ENCODE data around the gene DHX34.

Gene DHX34

DNA sequence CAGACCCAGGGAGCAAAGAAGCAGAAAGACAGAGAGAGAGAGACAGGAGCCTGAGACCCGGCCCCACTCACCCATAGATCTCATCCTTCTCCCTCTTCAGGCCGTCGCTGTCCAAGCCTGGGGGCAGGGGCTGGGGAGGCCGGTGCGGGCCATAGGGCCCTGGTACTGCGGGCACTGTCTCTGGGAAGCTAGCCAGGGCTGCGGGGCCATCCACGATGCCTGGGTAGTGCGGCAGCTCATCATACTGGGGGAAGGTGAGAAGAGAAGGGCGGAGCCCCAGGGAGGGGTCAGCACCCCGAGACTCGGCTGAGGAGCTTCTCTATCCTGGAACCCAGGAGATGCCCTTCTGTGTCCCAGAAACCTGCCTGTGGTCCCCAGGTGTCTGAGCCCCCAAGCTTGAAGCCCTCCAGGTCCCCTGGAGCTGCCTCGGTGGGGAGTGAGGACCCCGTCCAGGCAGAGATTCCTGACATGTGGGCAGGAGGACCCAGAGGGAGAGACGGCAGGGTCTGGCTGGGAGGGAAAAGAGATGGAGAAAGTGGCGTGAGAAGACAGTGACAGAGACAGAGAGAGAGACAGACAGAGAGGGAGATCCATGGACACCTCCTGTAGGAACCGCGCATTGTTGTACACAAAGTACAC lies 68.1 kb downstream of the DHX34 start:
- Histone ChIP-seq H3K9me3 (ENCODE audit: control insufficient read depth, low read depth, low read length) (no peaks in the 10 kb centered on the region), H3K4me3 (ENCODE audit: low read length) (peak overlapping the region; percentile 61), H3K36me3 (ENCODE audit: control insufficient read depth, low read depth, low read length) (no peaks in the 10 kb centered on the region), H3K27ac (ENCODE audit: low read length) (no peak overlapping the region), H3K9ac (ENCODE audit: low read length) (no peak overlapping the region), H3K4me1 (ENCODE audit: control insufficient read depth, low read depth, low read length) (peaks cover 19% of the 10 kb centered on the region), H3K27me3 (ENCODE audit: control insufficient read depth, insufficient read depth, low read length) (peaks cover 59% of the 10 kb centered on the region)

DNA sequence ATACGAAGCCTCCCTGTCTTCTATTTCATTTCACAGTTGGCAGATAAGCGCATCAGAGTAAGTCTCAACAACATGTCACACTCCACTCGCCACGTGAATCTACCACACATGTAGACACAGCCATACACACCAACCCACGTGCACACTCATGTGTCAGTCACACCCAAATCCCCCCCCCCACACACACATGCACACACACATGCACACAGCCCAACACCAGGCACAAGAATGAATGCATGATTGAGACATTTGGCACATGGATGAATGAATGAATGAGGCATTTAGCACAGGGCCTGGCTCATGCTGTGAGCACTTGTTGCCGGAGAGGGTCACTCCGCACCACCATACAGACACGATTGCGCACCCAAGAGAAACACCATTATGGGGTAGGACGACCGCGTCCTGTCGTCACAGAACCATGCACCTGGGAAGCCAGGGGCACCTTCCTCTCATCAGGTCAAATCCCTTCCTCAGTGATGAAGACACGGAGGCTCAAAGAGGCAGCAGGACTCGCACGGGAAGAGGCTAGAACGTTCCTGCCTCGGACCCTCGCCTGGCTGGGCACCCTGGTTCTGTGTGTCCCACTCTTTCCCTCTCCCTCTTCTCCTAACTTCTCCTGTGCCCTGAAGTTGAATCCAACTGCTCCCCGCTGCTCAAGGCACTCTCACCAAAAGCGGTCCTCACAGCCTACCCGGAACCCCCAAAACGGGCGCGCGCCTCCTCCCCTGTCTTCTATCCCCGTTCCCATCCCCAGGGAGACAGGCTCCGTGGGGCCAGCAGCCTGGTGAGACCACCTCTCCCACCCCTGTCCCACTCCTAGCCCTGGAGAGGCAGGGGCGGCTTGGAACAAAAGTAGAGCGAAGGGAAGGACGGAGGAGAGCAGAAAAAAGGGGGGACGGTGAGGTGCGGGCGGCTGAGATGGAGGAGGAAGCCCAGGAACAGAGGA lies 68.9 kb downstream of the DHX34 start:
- Histone ChIP-seq H3K27me3 (ENCODE audit: control insufficient read depth, insufficient read depth, low read length) (peaks cover 67% of the 10 kb centered on the region), H3K4me1 (ENCODE audit: control insufficient read depth, low read depth, low read length) (peaks cover 22% of the 10 kb centered on the region), H3K4me3 (ENCODE audit: low read length) (peak overlapping the region; percentile 61)

DNA sequence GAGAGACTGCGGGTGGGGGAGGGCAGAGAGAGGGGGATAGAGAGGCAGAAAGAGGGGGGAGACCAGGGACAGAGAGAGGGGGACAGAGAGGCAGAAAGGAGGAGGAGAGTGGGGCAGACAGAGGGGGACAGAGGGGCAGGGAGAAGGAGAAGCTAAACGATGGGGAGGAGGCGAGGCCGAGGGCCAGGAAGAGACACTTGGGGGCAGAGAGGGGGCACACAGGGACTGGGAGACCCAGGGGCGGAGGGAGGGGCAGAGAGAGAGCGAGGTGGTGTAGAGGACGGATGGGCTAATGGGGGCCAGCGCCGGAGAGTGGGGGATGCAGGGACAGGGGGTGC lies 69.5 kb downstream of the DHX34 start:
- peak overlapping the region; percentile 61 for H3K4me3 ChIP-seq (ENCODE audit: low read length)
- no peak overlapping the region for H3K27ac ChIP-seq (ENCODE audit: low read length)
- peaks cover 73% of the 10 kb centered on the region for H3K27me3 ChIP-seq (ENCODE audit: control insufficient read depth, insufficient read depth, low read length)
- peaks cover 22% of the 10 kb centered on the region for H3K4me1 ChIP-seq (ENCODE audit: control insufficient read depth, low read depth, low read length)
- H3K9ac ChIP-seq (ENCODE audit: low read length), result no peak overlapping the region
- no peaks in the 10 kb centered on the region for H3K9me3 ChIP-seq (ENCODE audit: control insufficient read depth, low read depth, low read length)
- H3K36me3 ChIP-seq (ENCODE audit: control insufficient read depth, low read depth, low read length), result no peaks in the 10 kb centered on the region

More for the DNA sequence above, 68.9 kb downstream of the DHX34 start:
- Histone ChIP-seq H3K36me3 (ENCODE audit: control insufficient read depth, low read depth, low read length) (no peaks in the 10 kb centered on the region), H3K9ac (ENCODE audit: low read length) (no peak overlapping the region), H3K9me3 (ENCODE audit: control insufficient read depth, low read depth, low read length) (no peaks in the 10 kb centered on the region), H3K27ac (ENCODE audit: low read length) (no peak overlapping the region)

DNA sequence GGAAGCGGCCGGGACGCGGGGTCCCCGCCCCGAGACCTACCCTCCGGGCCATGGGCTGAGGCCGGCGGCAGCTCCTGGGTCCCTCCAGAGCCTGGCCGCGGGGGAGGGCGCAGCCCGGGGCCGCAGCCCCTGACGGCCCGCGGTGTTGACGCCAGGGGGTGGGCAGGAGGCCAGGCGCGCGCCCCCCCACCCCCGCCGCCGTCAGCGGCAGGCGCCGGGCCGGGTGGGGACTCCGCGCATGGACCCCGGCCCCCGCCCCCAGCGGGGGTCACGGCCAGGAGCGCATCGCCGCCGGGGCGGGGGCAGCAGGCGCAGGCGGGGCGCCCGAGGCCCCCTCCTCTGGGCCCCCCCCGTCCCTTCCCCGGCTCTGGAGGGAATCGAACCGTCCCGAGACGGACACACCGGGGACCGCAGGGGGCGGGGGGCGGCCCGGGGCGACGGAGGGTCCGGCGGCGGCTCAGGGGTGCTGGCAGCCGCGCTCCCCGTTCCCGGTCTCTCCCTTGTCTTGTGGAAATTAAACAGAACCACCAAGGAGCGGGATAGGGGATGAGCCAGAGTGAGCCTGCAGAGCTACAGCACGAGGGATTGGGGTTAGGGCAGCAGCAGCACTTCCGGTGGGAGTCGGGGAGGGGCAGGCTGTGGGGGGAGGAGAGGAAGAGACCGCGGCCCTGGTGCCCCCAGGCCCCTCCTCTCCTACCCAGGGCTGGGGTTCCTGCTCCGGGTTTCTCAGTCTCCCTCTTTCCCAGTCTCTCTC lies 70.1 kb downstream of the DHX34 start, which contains the start of gene MEIS3:
TSS of gene MEIS3 (minus strand) at position 498 of the 754 bp plus-strand sequence. CDS start at position 52, 446 bp downstream.
- Histone ChIP-seq H3K27me3 (ENCODE audit: control insufficient read depth, insufficient read depth, low read length) (peaks cover 77% of the 10 kb centered on the region), H3K36me3 (ENCODE audit: control insufficient read depth, low read depth, low read length) (no peaks in the 10 kb centered on the region), H3K9me3 (ENCODE audit: control insufficient read depth, low read depth, low read length) (no peaks in the 10 kb centered on the region), H3K4me3 (ENCODE audit: low read length) (peak within 1 kb of the TSS; percentile 61), H3K9ac (ENCODE audit: low read length) (no peak within 1 kb of the TSS), H3K4me1 (ENCODE audit: control insufficient read depth, low read depth, low read length) (peaks cover 22% of the 10 kb centered on the region), H3K27ac (ENCODE audit: low read length) (no peak within 1 kb of the TSS)

DNA sequence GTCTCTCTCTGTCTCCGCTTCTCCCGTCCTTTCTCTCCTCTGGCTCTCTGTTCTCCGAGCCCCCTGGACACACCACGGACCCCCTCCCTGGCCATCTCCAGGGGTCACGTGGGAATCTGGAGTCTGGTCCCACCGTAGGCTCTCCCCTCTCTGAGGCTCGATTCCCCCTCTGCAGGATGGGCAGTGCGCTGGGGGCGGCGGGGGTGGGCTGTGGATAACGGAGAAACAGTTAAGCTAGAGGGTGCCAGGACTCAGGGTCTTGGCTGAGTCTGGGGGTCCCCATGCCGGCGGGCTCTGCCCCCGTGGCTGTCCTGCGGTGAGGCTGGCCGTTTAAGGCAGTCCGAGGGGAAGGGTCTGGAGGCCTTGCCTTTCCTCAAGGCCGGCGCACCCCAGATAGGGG lies 70.7 kb downstream of the DHX34 start:
- H3K9ac ChIP-seq (ENCODE audit: low read length), result no peak overlapping the region
- no peak overlapping the region for H3K27ac ChIP-seq (ENCODE audit: low read length)
- H3K4me1 ChIP-seq (ENCODE audit: control insufficient read depth, low read depth, low read length), result peaks cover 22% of the 10 kb centered on the region
- peaks cover 77% of the 10 kb centered on the region for H3K27me3 ChIP-seq (ENCODE audit: control insufficient read depth, insufficient read depth, low read length)
- H3K36me3 ChIP-seq (ENCODE audit: control insufficient read depth, low read depth, low read length), result no peaks in the 10 kb centered on the region
- no peaks in the 10 kb centered on the region for H3K9me3 ChIP-seq (ENCODE audit: control insufficient read depth, low read depth, low read length)
- H3K4me3 ChIP-seq (ENCODE audit: low read length), result peak overlapping the region; percentile 61

DNA sequence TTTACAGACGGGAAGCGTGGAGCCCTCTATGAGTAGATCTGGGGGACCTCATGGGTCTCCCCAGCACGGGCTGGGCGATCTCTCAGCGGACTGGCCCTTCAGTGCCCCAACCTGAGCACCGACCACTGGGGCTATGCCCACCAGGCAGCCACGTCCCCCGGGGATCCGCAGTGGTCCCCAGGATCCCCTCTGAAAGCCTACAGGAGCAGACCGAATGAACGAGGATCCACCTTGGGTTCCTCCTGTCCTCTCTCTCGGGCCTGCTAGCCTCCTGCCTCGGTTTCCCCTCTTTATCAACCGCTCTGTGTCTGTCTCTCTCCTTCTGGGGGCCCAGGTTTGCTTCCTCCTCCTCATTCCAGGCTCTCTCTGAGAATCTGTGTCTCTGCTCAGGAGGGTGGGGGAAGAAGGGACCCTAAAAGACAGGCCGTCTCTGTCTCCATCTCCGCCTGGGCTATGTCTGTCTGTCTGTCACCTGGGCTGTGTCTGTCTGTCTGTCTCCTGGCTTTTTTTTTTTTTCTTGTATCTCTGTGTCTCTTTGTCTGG lies 72.2 kb downstream of the DHX34 start:
- H3K9ac ChIP-seq (ENCODE audit: low read length), result no peak overlapping the region

DNA sequence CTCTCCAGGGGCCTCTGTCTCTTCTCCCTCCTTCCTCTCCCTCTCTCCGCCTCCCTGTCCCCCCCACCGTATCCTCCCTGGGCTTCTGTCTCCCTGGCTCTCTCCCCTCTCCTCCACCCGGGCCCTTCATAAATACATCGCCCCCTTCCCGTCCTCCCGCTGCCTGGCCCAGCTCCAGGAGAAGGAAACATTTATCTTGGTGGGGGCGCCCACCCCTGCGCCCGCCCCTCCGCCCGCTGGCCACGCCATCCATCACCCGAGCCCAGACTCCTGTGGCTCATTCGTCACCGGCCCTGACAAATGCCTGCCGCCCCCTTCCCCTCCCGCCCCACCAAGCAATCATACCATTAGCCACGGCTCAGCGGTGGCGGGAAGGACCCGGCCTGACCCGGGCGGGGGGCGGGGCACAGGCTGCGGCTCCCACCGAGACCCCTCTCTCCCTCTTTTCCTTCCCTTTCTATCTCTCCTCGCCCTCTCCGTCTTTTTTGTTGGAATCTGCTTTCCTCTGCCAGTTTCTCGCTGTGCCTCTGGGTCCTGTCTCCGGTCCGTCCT lies 72.8 kb downstream of the DHX34 start:
- Histone ChIP-seq H3K27ac (ENCODE audit: low read length) (no peak overlapping the region), H3K9ac (ENCODE audit: low read length) (no peak overlapping the region), H3K4me1 (ENCODE audit: control insufficient read depth, low read depth, low read length) (peaks cover 22% of the 10 kb centered on the region), H3K36me3 (ENCODE audit: control insufficient read depth, low read depth, low read length) (no peaks in the 10 kb centered on the region), H3K9me3 (ENCODE audit: control insufficient read depth, low read depth, low read length) (no peaks in the 10 kb centered on the region), H3K4me3 (ENCODE audit: low read length) (peak overlapping the region; percentile 61), H3K27me3 (ENCODE audit: control insufficient read depth, insufficient read depth, low read length) (peaks cover 72% of the 10 kb centered on the region)

More for the DNA sequence above, 72.2 kb downstream of the DHX34 start:
- no peaks in the 10 kb centered on the region for H3K36me3 ChIP-seq (ENCODE audit: control insufficient read depth, low read depth, low read length)
- H3K27me3 ChIP-seq (ENCODE audit: control insufficient read depth, insufficient read depth, low read length), result peaks cover 78% of the 10 kb centered on the region
- no peaks in the 10 kb centered on the region for H3K9me3 ChIP-seq (ENCODE audit: control insufficient read depth, low read depth, low read length)
- H3K4me1 ChIP-seq (ENCODE audit: control insufficient read depth, low read depth, low read length), result peaks cover 22% of the 10 kb centered on the region
- no peak overlapping the region for H3K27ac ChIP-seq (ENCODE audit: low read length)
- H3K4me3 ChIP-seq (ENCODE audit: low read length), result peak overlapping the region; percentile 61

DNA sequence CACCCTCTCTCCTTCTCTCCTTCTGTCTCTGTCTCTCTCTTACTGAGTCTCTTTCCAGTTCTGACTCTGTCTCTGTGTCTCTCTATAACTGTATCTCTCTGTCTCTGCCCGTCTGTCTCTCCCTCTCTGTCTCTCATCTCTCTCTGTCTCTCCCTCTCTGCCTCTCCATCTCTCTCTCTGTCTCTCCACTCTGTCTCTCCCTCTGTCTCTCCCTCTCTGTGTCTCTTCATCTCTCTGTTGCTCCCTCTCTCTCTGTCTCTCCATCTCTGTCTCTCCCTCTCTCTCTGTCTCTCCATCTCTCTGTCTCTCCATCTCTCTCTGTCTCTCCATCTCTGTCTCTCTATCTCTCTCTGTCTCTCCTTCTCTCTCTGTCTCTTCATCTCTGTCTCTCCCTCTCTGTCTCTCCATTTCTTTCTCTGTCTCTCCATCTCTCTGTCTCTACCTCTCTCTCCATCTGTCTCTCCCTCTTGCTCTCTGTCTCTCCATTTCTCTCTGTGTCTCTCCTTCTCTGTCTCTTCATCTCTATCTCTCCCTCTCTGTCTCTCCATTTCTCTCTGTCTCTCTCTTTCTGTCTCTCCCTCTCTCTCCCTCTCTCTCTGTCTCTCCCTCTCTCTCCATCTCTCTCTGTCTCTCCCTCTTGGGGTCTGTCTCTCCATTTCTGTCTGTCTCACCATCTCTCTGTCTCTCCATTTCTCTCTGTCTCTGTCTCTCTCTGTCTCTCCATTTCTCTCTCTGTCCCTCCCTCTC lies 73.5 kb downstream of the DHX34 start:
- Histone ChIP-seq H3K36me3 (ENCODE audit: control insufficient read depth, low read depth, low read length) (no peaks in the 10 kb centered on the region), H3K9ac (ENCODE audit: low read length) (no peak overlapping the region), H3K27me3 (ENCODE audit: control insufficient read depth, insufficient read depth, low read length) (peaks cover 65% of the 10 kb centered on the region), H3K27ac (ENCODE audit: low read length) (no peak overlapping the region), H3K4me1 (ENCODE audit: control insufficient read depth, low read depth, low read length) (peaks cover 22% of the 10 kb centered on the region), H3K9me3 (ENCODE audit: control insufficient read depth, low read depth, low read length) (no peaks in the 10 kb centered on the region), H3K4me3 (ENCODE audit: low read length) (peak overlapping the region; percentile 61)

DNA sequence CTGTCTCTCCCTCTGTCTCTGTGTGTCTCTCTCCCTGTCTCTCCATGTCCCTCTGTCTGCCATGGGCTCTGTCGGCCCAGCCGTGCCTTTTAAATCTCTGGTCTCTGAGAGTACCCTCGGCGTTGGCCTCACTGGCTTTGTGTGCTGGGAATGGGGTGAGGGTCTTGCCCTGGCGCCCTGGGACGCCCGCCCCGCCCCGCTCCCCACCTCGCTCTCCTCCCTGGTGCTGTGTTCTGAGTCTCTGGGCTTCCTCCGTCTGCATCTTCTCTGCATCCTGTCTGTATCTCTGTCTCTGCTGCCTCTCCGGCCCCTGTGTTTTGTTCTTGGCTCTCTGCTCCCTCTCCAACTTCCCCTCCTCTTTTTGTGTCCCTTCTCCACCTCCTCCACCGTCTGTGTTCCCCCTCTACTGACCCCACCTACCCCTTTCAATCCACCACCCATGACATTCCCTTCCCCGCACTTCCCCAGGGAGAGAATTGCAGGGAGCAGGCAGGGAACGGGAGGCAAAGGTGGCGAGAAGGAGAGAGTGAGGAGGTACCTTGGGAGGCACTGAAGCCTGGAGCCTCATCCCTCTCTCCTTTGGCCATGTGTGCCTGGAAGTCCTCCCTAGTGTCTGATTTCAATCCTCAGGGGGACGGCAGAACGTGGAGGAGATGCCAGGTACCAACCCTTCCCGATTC lies 74.2 kb downstream of the DHX34 start:
- H3K4me3 ChIP-seq (ENCODE audit: low read length), result no peak overlapping the region
- no peaks in the 10 kb centered on the region for H3K36me3 ChIP-seq (ENCODE audit: control insufficient read depth, low read depth, low read length)
- no peak overlapping the region for H3K9ac ChIP-seq (ENCODE audit: low read length)
- no peaks in the 10 kb centered on the region for H3K9me3 ChIP-seq (ENCODE audit: control insufficient read depth, low read depth, low read length)
- H3K27ac ChIP-seq (ENCODE audit: low read length), result no peak overlapping the region
- peaks cover 58% of the 10 kb centered on the region for H3K27me3 ChIP-seq (ENCODE audit: control insufficient read depth, insufficient read depth, low read length)
- peaks cover 22% of the 10 kb centered on the region for H3K4me1 ChIP-seq (ENCODE audit: control insufficient read depth, low read depth, low read length)

Measured in iPS-18a (cell line).